ENCODE results near the gene CNGA3.

CNGA3 gene

DNA sequence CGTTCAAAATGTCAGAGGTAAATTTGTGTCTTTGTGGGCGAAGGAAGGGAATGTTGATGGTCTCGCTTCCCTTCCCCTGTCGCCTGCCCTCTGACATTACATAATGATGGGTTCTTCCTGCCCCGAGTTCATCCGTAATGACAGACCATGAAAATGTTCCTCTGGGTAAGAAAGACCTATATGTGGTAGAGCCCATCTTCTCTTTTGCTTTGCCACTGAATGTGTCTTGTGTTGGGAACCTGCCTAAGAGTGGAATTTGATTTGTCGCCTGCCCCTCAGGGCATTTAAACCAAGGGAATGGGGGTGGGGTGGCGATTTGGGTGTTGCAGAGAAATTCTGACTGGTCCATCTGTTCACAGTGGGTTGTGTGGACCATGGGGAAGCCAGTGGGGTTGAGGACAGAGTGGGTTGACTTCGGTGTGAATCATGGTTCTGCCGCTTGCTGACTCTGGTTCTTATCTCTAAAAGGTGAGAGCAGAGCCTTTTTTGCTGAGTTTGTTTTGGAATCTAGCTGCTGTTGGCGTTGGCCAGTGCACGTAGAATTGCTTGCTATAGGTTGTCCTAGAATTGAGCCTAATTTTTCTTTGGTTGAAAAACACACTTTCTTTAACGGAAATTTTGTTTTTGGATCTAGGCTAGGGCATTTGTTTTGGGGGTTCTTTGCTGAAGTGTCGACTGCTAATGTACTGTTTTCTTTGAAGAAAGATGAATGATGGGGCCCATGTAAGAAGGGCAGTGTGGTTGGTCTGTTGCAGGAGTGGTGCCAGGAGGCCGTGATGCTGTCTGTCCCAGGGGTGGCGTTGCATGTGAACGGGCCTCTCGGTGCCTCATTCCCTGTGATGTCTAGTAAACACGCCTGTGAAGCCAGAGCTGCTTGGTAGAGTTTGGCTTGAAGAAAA is 99.7 kb downstream of the CNGA3 start:
- peak; percentile 35 for DNase-seq

DNA sequence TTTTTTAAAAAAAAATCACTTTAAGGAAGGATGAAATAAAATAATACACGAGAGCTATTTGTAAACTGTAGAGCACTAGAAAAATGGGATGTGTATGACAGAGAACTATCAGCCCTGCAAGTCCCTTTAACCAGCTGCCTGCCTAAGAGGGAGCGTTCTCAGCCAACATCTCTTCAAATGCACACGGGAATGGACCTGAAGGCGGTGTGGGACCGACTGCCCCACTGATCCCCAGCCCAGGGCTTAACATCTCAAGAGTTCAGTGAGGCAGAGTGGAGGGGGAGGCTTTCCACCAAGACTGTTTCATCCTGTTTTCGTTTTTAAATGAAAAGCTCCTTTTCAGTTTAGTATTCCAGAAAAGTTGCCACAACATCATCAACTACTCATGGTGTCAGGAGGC is 100.6 kb downstream of the CNGA3 start:
- DNase-seq, result no peak
